Measurements from ENCODE around the gene DHRS3. TPM values are rescaled to one million over a fixed set of nuclear protein-coding genes. Genes with fewer than 3 reads are reported as not detected.
A peak's percentile ranks its signal among the peaks of the same experiment; 100 is the strongest.

DHRS3 gene
- total RNA-seq (2022) (59.4 and 64.6 TPM in 2 replicates), Bru-seq, nascent RNA (percentile 87 among the genes with signal in this experiment), BruChase-seq, experiment 1, labeled RNA remaining after a 2-hour chase (percentile 80 among the genes with signal in this experiment), BruChase-seq, experiment 2, labeled RNA remaining after a 6-hour chase (percentile 81 among the genes with signal in this experiment)
- long read RNA-seq, transcript DHRS3-204 (6 exons, 1,722 nt), result major isoform, 43 of 70 reads
- long read RNA-seq, partial matches to known transcripts, result 12 of 70 reads
- long read RNA-seq, other reads (novel, unspliced or antisense), result 15 of 70 reads

- intact Hi-C loops (cut with micrococcal nuclease; ENCODE audit: unreplicated experiment), result loop anchor here (2.0 to 5.0 kb wide), 4 partner anchors 37 to 156 kb away; no protein-coding TSS in a partner anchor
- POLR2A ChIA-PET, result interaction anchor here (0.5 to 1.2 kb wide), 8 partner anchors 27 to 1265 kb away, joined by 3 to 8 read pairs (median 4); partner anchors contain the start of gene MIIP
- H3K9me3 Mint-ChIP-seq (ENCODE audit: unreplicated experiment), result no peaks in the 10 kb centered on the region
- Histone ChIP-seq H3K9me3 (no peaks in the 10 kb centered on the region), H3K27me3 (replicated peaks; ENCODE audit: control insufficient read depth, insufficient read depth, low read length) (no peaks in the 10 kb centered on the region), H3K4me3 (ENCODE audit: low read depth, low read length) (peak within 1 kb of the TSS; percentile 89), H3K36me3 (ENCODE audit: control insufficient read depth, insufficient read depth, low read length) (peaks cover 4% of the 10 kb centered on the region), H3K4me1 (peaks cover 20% of the 10 kb centered on the region)
- peak within 1 kb of the TSS; percentile 96 for H3K27ac Mint-ChIP-seq (ENCODE audit: unreplicated experiment)
- TF ChIP-seq CTCF (IDR thresholded peaks at IDR 0.05; ENCODE audit: insufficient read depth in 1 of 2, low read depth in 1 of 2, low read length in 1 of 2, severe bottlenecking in 1 of 2, unreplicated experiment in 1 of 2), result no peak
- H3K36me3 Mint-ChIP-seq (ENCODE audit: insufficient read depth, unreplicated experiment), result peaks cover 46% of the 10 kb centered on the region
- CTCF ChIA-PET, result interaction anchor here (0.6 to 2.0 kb wide), 7 partner anchors 14 to 343 kb away, joined by 3 to 8 read pairs (median 3); no protein-coding TSS in a partner anchor
- H3K4me1 Mint-ChIP-seq (ENCODE audit: low read depth, unreplicated experiment), result peaks cover 9% of the 10 kb centered on the region
- H3K4me3 Mint-ChIP-seq (ENCODE audit: unreplicated experiment), result peak within 1 kb of the TSS; percentile 93
- no TSS peak for BruUV-seq (replicated peaks)
- DNase-seq, result peak; percentile 88 to 89
- H3K27me3 Mint-ChIP-seq (ENCODE audit: insufficient read depth, unreplicated experiment), result no peaks in the 10 kb centered on the region
Observed at GRCh38 chr1:12617901-12618660, at the start of gene DHRS3. TSS of gene DHRS3 (minus strand) at chr1:12618210. CDS start at chr1:12617348, 862 bp downstream.

- CTCF ChIA-PET, result no interaction called here
- Histone ChIP-seq H3K4me3 (ENCODE audit: low read depth, low read length) (no peak overlapping the region), H3K36me3 (ENCODE audit: control insufficient read depth, insufficient read depth, low read length) (no peaks in the 10 kb centered on the region), H3K9me3 (no peaks in the 10 kb centered on the region), H3K4me1 (no peaks in the 10 kb centered on the region), H3K27me3 (replicated peaks; ENCODE audit: control insufficient read depth, insufficient read depth, low read length) (no peaks in the 10 kb centered on the region)
- Mint-ChIP-seq H3K4me1 (ENCODE audit: low read depth, unreplicated experiment) (no peaks in the 10 kb centered on the region), H3K27ac (ENCODE audit: unreplicated experiment) (no peak overlapping the region), H3K27me3 (ENCODE audit: insufficient read depth, unreplicated experiment) (no peaks in the 10 kb centered on the region), H3K4me3 (ENCODE audit: unreplicated experiment) (no peak overlapping the region), H3K9me3 (ENCODE audit: unreplicated experiment) (no peaks in the 10 kb centered on the region), H3K36me3 (ENCODE audit: insufficient read depth, unreplicated experiment) (no peaks in the 10 kb centered on the region)
- TF ChIP-seq CTCF (IDR thresholded peaks at IDR 0.05; ENCODE audit: insufficient read depth in 1 of 2, low read depth in 1 of 2, low read length in 1 of 2, severe bottlenecking in 1 of 2, unreplicated experiment in 1 of 2), result no peak
- POLR2A ChIA-PET, result no interaction called here
- no peak for DNase-seq
- intact Hi-C loops (cut with micrococcal nuclease; ENCODE audit: unreplicated experiment), result no loop called here
- BruUV-seq (replicated peaks), result no TSS peak
Observed at GRCh38 chr1:12666141-12666735, 48.2 kb upstream of the DHRS3 start.

- H3K4me1 ChIP-seq, result no peaks in the 10 kb centered on the region
- no peaks in the 10 kb centered on the region for H3K27me3 Mint-ChIP-seq (ENCODE audit: insufficient read depth, unreplicated experiment)
- no peaks in the 10 kb centered on the region for H3K4me1 Mint-ChIP-seq (ENCODE audit: low read depth, unreplicated experiment)
- intact Hi-C loops (cut with micrococcal nuclease; ENCODE audit: unreplicated experiment), result no loop called here
- H3K4me3 ChIP-seq (ENCODE audit: low read depth, low read length), result no peak overlapping the region
- no peaks in the 10 kb centered on the region for H3K36me3 ChIP-seq (ENCODE audit: control insufficient read depth, insufficient read depth, low read length)
- no peak for TF ChIP-seq CTCF (IDR thresholded peaks at IDR 0.05; ENCODE audit: insufficient read depth in 1 of 2, low read depth in 1 of 2, low read length in 1 of 2, severe bottlenecking in 1 of 2, unreplicated experiment in 1 of 2)
- no peaks in the 10 kb centered on the region for H3K27me3 ChIP-seq (replicated peaks; ENCODE audit: control insufficient read depth, insufficient read depth, low read length)
- H3K9me3 Mint-ChIP-seq (ENCODE audit: unreplicated experiment), result no peaks in the 10 kb centered on the region
- H3K4me3 Mint-ChIP-seq (ENCODE audit: unreplicated experiment), result no peak overlapping the region
- H3K27ac Mint-ChIP-seq (ENCODE audit: unreplicated experiment), result no peak overlapping the region
- ChIA-PET POLR2A (no interaction called here), CTCF (no interaction called here)
- no peaks in the 10 kb centered on the region for H3K36me3 Mint-ChIP-seq (ENCODE audit: insufficient read depth, unreplicated experiment)
- DNase-seq, result no peak
- H3K9me3 ChIP-seq, result no peaks in the 10 kb centered on the region
- no TSS peak for BruUV-seq (replicated peaks)
Observed at GRCh38 chr1:12665511-12665910, 47.5 kb upstream of the DHRS3 start.

All from Caco-2 (cell line).